GM08714 (cell line): ENCODE data around the gene AGBL4.

Source experiments
- H3K4me3 ChIP-seq: fragments of 200-500 bp; sonication (Bioruptor generic); 2 replicates; pipeline ENCODE4 v1.5.1; 2014; ENCODE audit warnings: mild to moderate bottlenecking, low read length, inconsistent platforms
- ZNF274 ChIP-seq: IDR thresholded peaks from 2 replicates; pipeline ENCODE4 v1.6.1; 2012; ENCODE audit warnings: mild to moderate bottlenecking, low read depth, low read length

The AGBL4 gene

GRCh38 chr1:48600182-48600581, 1423.6 kb downstream of the AGBL4 start:
- H3K4me3 ChIP-seq, result no peak overlapping the region
- no peak for TF ChIP-seq ZNF274

- H3K4me3 ChIP-seq, result no peak overlapping the region
- no peak for TF ChIP-seq ZNF274
Measured at GRCh38 chr1:48597663-48598062, 1426.1 kb downstream of the AGBL4 start.

GRCh38 chr1:48596046-48596445, 1427.7 kb downstream of the AGBL4 start:
- no peak for TF ChIP-seq ZNF274
- H3K4me3 ChIP-seq, result no peak overlapping the region

- H3K4me3 ChIP-seq, result no peak overlapping the region
- no peak for TF ChIP-seq ZNF274
Measured at GRCh38 chr1:48595613-48596012, 1428.1 kb downstream of the AGBL4 start.

GRCh38 chr1:48592330-48592729, 1431.4 kb downstream of the AGBL4 start:
- H3K4me3 ChIP-seq, result no peak overlapping the region
- no peak for TF ChIP-seq ZNF274

- no peak for TF ChIP-seq ZNF274
- no peak overlapping the region for H3K4me3 ChIP-seq
Measured at GRCh38 chr1:48591181-48591580, 1432.6 kb downstream of the AGBL4 start.

- no peak for TF ChIP-seq ZNF274
- no peak overlapping the region for H3K4me3 ChIP-seq
Measured at GRCh38 chr1:48588061-48588460, 1435.7 kb downstream of the AGBL4 start.

- no peak overlapping the region for H3K4me3 ChIP-seq
- no peak for TF ChIP-seq ZNF274
Measured at GRCh38 chr1:48582408-48582807, 1441.3 kb downstream of the AGBL4 start.

- TF ChIP-seq ZNF274, result no peak
- no peak overlapping the region for H3K4me3 ChIP-seq
Measured at GRCh38 chr1:48581270-48581669, 1442.5 kb downstream of the AGBL4 start.

- no peak for TF ChIP-seq ZNF274
- H3K4me3 ChIP-seq, result no peak overlapping the region
Measured at GRCh38 chr1:48576565-48576964, 1447.2 kb downstream of the AGBL4 start.

GRCh38 chr1:48572646-48573258, 1451.0 kb downstream of the AGBL4 start:
- no peak for TF ChIP-seq ZNF274
- H3K4me3 ChIP-seq, result no peak overlapping the region

GRCh38 chr1:48572134-48572533, 1451.6 kb downstream of the AGBL4 start:
- no peak for TF ChIP-seq ZNF274
- no peak overlapping the region for H3K4me3 ChIP-seq

GRCh38 chr1:48571303-48571987, 1452.3 kb downstream of the AGBL4 start:
- no peak overlapping the region for H3K4me3 ChIP-seq
- TF ChIP-seq ZNF274, result no peak

- TF ChIP-seq ZNF274, result no peak
- H3K4me3 ChIP-seq, result no peak overlapping the region
Measured at GRCh38 chr1:48570568-48570967, 1453.2 kb downstream of the AGBL4 start.

- TF ChIP-seq ZNF274, result no peak
- H3K4me3 ChIP-seq, result no peak overlapping the region
Measured at GRCh38 chr1:48568501-48568900, 1455.3 kb downstream of the AGBL4 start.

- no peak overlapping the region for H3K4me3 ChIP-seq
- no peak for TF ChIP-seq ZNF274
Measured at GRCh38 chr1:48566492-48566891, 1457.3 kb downstream of the AGBL4 start.
